Endothelial cell (in vitro differentiated cells): Measurements from ENCODE around the gene RAD51D. TPM values are rescaled to one million over a fixed set of nuclear protein-coding genes. Genes with fewer than 3 reads are reported as not detected.

Experiments
- DNase-seq: peaks from one replicate; pipeline ENCODE4 v3.0.0; 2021; ENCODE audit warnings: low spot score
- H3K27ac Mint-ChIP-seq: one replicate; pipeline ENCODE4 v1.8.0; 2021; ENCODE audit warnings: mixed read lengths, inconsistent platforms; ENCODE audit not compliant: unreplicated experiment
- H3K27me3 Mint-ChIP-seq: one replicate; pipeline ENCODE4 v1.8.0; 2021; ENCODE audit warnings: mild to moderate bottlenecking, moderate library complexity, mixed read lengths, inconsistent platforms; ENCODE audit not compliant: unreplicated experiment
- H3K36me3 Mint-ChIP-seq: one replicate; pipeline ENCODE4 v1.8.0; 2021; ENCODE audit warnings: mild to moderate bottlenecking, low read depth, mixed read lengths, inconsistent platforms; ENCODE audit not compliant: unreplicated experiment
- H3K4me1 Mint-ChIP-seq: one replicate; pipeline ENCODE4 v1.8.0; 2021; ENCODE audit warnings: mild to moderate bottlenecking, mixed read lengths, inconsistent platforms; ENCODE audit not compliant: unreplicated experiment
- H3K4me3 Mint-ChIP-seq: one replicate; pipeline ENCODE4 v1.8.0; 2021; ENCODE audit warnings: mild to moderate bottlenecking, mixed read lengths, inconsistent platforms; ENCODE audit not compliant: unreplicated experiment
- H3K9me3 Mint-ChIP-seq: one replicate; pipeline ENCODE4 v1.8.0; 2021; ENCODE audit warnings: mixed read lengths, inconsistent platforms; ENCODE audit not compliant: unreplicated experiment
- CTCF ChIP-seq: fragments of 200-600 bp; sonication (generic); IDR thresholded peaks from one replicate; pipeline ENCODE4 v1.5.0; 2021; ENCODE audit warnings: antibody characterized with exemption; ENCODE audit not compliant: unreplicated experiment
- total RNA-seq: library from RNA; stranded (reverse); fragmentation: NEBNext Ultra II Directional; extraction: Animal tissue kit (Norgen Biotek cat#: 25700); gene quantifications from one replicate; pipeline ENCODE4 v1.2.1, GENCODE V29; 2021; ENCODE audit not compliant: unreplicated experiment

The RAD51D gene
- total RNA-seq, 1 donor from 2014 or later = 16.3 TPM

- TF ChIP-seq CTCF = no peak
- H3K4me3 Mint-ChIP-seq = no peak overlapping the region
- H3K36me3 Mint-ChIP-seq = no peaks in the 10 kb centered on the region
- H3K4me1 Mint-ChIP-seq = peaks cover 21% of the 10 kb centered on the region
- DNase-seq = no peak
- no peaks in the 10 kb centered on the region for H3K9me3 Mint-ChIP-seq
- peaks cover 3% of the 10 kb centered on the region for H3K27me3 Mint-ChIP-seq
- H3K27ac Mint-ChIP-seq = no peak overlapping the region
These were observed 42.8 kb downstream of the RAD51D start for GRCh38 chr17:35076874-35077273.

GRCh38 chr17:35074711-35075707, 44.7 kb downstream of the RAD51D start:
- no peak overlapping the region for H3K4me3 Mint-ChIP-seq
- TF ChIP-seq CTCF = no peak
- H3K27ac Mint-ChIP-seq = no peak overlapping the region
- H3K36me3 Mint-ChIP-seq = no peaks in the 10 kb centered on the region
- H3K27me3 Mint-ChIP-seq = peaks cover 4% of the 10 kb centered on the region
- no peaks in the 10 kb centered on the region for H3K9me3 Mint-ChIP-seq
- H3K4me1 Mint-ChIP-seq = peaks cover 14% of the 10 kb centered on the region
- no peak for DNase-seq

GRCh38 chr17:35073991-35074627, 45.6 kb downstream of the RAD51D start:
- no peak overlapping the region for H3K4me3 Mint-ChIP-seq
- peaks cover 1% of the 10 kb centered on the region for H3K27me3 Mint-ChIP-seq
- peaks cover 6% of the 10 kb centered on the region for H3K4me1 Mint-ChIP-seq
- no peaks in the 10 kb centered on the region for H3K36me3 Mint-ChIP-seq
- DNase-seq = no peak
- TF ChIP-seq CTCF = no peak
- no peaks in the 10 kb centered on the region for H3K9me3 Mint-ChIP-seq
- H3K27ac Mint-ChIP-seq = no peak overlapping the region

GRCh38 chr17:35073183-35073790, 46.4 kb downstream of the RAD51D start:
- Mint-ChIP-seq H3K27ac (no peak overlapping the region), H3K4me3 (no peak overlapping the region), H3K4me1 (peaks cover 6% of the 10 kb centered on the region), H3K36me3 (no peaks in the 10 kb centered on the region), H3K9me3 (no peaks in the 10 kb centered on the region), H3K27me3 (peaks cover 1% of the 10 kb centered on the region)
- TF ChIP-seq CTCF = no peak
- no peak for DNase-seq
